Gastrocnemius medialis (tissue), 4 donors: ENCODE data around the gene RO60. TPM values are rescaled to one million over a fixed set of nuclear protein-coding genes. Genes with fewer than 3 reads are reported as not detected.

Experiments used
- ATAC-seq, 2 donors: fragments of 150-250 bp; one replicate each; pipeline ENCODE4 v1.9.1; 2016
- DNase-seq, 2 donors: peaks; one replicate each; pipeline ENCODE4 v3.0.0-alpha.2; 2019
- H3K27ac ChIP-seq, 4 donors: fragments of 200-600 bp; sonication (generic); 1 replicate in 1 of 4; 2 replicates in 3 of 4; pipeline ENCODE4 v1.5.1; 2016 to 2018; ENCODE audit warnings: mild to moderate bottlenecking in 2 of 4, moderate library complexity in 1 of 4
- H3K27me3 ChIP-seq, 3 donors: fragments of 200-600 bp; sonication (generic) in 2 of 3; 1 replicate in 1 of 3; 2 replicates in 2 of 3; pipeline versions ENCODE4 v1.5.1 to v1.6.0; 2016 to 2019; ENCODE audit warnings: mild to moderate bottlenecking in 1 of 3, moderate library complexity in 1 of 3
- H3K36me3 ChIP-seq, 2 donors: fragments of 200-600 bp; sonication (generic) in 1 of 2; one replicate each; pipeline ENCODE4 v1.5.1; 2017 to 2018
- H3K4me1 ChIP-seq, 2 donors: fragments of 200-600 bp; sonication (generic) in 1 of 2; one replicate each; pipeline ENCODE4 v1.5.1; 2016 to 2017; ENCODE audit warnings: mild to moderate bottlenecking in 2 of 2
- H3K4me3 ChIP-seq, 4 donors: fragments of 200-600 bp; sonication (generic) in 3 of 4; 1 replicate in 1 of 4; 2 replicates in 3 of 4; pipeline ENCODE4 v1.5.1; 2016 to 2019; ENCODE audit warnings: mild to moderate bottlenecking in 2 of 4
- H3K9me3 ChIP-seq, 3 donors: fragments of 200-600 bp; sonication (generic) in 2 of 3; 1 replicate in 1 of 3; 2 replicates in 2 of 3; pipeline ENCODE4 v1.5.1; 2016 to 2019
- POLR2A ChIP-seq, 2 donors: fragments of 450-650 bp; IDR thresholded peaks; one replicate each; pipeline ENCODE4 v1.6.1; 2017; ENCODE audit warnings: antibody characterized with exemption in 2 of 2, mild to moderate bottlenecking in 2 of 2, moderate library complexity in 2 of 2
- in situ Hi-C, 4 donors: fragments of 200-750 bp; cut with MboI; loops; one replicate each; pipeline versions ENCODE4 v1.15.0 to v1.8.0; 2017; ENCODE audit warnings: low sequenced_read_pairs in 4 of 4
- intact Hi-C: fragments of 100-400 bp; cut with DNase I; formaldehyde crosslinking; loops from one replicate; pipeline ENCODE4 v1.15.1; 2023; ENCODE audit warnings: low total_unique reads
- total RNA-seq, 4 donors: library from RNA; depleted of rRNA; stranded (reverse); fragments of >200 nt; gene quantifications; one replicate each; pipeline versions ENCODE4 v1.1.0 to v1.2.3, GENCODE V29; 2016
- TF ChIP-seq, protein P1 (sequence below), 5 experiments: fragments of 450-650 bp in 3 of 5; fragments of 200-600 bp in 2 of 5; sonication (generic) in 2 of 5; IDR thresholded peaks in 4 of 5; conservative IDR thresholded peaks in 1 of 5; 1 replicate in 4 of 5; 2 replicates in 1 of 5; pipeline ENCODE4 v1.5.1; 2016 to 2019; ENCODE audit warnings: antibody characterized with exemption in 5 of 5, mild to moderate bottlenecking in 3 of 5, moderate library complexity in 3 of 5

The RO60 gene
- total RNA-seq, 4 donors from 2014 or later = 56.1 to 74.0 (median 58.2) TPM

DNA sequence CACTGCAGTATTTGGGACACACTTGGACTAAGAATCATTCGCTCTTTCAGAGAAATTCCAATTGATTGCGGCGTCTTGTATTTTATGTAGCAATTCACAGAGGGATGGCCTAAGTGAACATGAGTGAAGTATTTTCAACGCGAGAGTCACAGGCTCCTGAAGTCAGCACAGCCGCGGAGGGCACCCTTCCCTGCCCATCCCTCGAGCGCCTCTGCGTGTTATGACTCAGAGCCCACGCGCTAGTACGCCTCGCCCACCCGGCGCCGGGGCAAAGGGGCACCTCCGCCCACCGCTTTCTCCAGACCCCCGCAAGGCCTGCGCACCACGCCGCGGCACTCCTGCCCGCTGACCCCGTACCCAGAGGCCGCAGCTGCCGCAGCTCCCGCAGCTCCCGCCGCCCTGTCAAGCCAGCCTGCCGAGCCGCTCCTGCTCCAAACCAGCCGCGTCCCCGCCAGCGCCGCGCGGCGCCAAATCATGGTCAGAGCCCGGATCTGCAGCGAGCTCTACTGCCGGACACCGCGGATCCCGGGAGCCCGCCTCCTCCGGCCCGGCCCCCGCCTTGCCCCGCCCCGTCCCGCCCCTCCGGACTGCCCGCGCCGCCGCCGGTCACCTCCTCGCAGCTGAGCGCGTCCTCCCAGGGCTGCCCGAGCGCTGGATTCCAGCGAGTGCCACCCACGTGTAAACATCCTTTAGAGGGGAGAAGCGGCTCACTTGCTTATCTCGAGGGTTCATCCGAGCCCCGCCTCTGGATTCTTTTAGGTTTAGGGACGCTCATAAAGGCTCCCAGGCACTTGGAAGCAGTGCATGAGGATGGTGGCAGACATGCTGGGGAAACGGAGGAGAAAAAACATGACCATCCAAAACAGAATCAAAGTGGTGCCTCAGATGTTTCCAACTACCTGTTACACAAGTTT lies 45.8 kb downstream of the RO60 start, which contains the start of gene GLRX2:
TSS of gene GLRX2 (minus strand) at position 508 of the 914 bp plus-strand sequence. CDS start at position 476, 32 bp downstream.
- ATAC-seq (peak; percentile 90 to 92), DNase-seq (peak; percentile 82 to 88)
- in situ Hi-C loops = loop anchor here in 2 of 4 donors (25.0 kb wide), 1 partner anchor 293 kb away; the partner anchor contains the start of gene RGS2 (in 2 of the 2)
- Histone ChIP-seq H3K4me3 (peak within 1 kb of the TSS; percentile 60 to 81 (median 70)), H3K27ac (peak within 1 kb of the TSS; percentile 89 to 97 (median 95)), H3K27me3 (no peaks in the 10 kb centered on the region), H3K9me3 (no peaks in the 10 kb centered on the region), H3K36me3 (peaks cover 0 to 6% of the 10 kb centered on the region in 2 donors), H3K4me1 (peaks cover 15 to 30% of the 10 kb centered on the region in 2 donors)
- intact Hi-C loops = loop anchor here (1.0 to 5.0 kb wide), 3 partner anchors 16 to 298 kb away; partner anchors contain the start of genes RGS2, RO60 and UCHL5
- TF ChIP-seq POLR2A (IDR thresholded peaks at IDR 0.05) = peak; percentile 90 to 93
- TF ChIP-seq, protein P1, sequence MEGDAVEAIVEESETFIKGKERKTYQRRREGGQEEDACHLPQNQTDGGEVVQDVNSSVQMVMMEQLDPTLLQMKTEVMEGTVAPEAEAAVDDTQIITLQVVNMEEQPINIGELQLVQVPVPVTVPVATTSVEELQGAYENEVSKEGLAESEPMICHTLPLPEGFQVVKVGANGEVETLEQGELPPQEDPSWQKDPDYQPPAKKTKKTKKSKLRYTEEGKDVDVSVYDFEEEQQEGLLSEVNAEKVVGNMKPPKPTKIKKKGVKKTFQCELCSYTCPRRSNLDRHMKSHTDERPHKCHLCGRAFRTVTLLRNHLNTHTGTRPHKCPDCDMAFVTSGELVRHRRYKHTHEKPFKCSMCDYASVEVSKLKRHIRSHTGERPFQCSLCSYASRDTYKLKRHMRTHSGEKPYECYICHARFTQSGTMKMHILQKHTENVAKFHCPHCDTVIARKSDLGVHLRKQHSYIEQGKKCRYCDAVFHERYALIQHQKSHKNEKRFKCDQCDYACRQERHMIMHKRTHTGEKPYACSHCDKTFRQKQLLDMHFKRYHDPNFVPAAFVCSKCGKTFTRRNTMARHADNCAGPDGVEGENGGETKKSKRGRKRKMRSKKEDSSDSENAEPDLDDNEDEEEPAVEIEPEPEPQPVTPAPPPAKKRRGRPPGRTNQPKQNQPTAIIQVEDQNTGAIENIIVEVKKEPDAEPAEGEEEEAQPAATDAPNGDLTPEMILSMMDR (IDR thresholded peaks at IDR 0.05 in 4 of 5, conservative IDR thresholded peaks at IDR 0.05 in 1 of 5) = peak in 2 of 5 experiments; percentile 5 to 20

DNA sequence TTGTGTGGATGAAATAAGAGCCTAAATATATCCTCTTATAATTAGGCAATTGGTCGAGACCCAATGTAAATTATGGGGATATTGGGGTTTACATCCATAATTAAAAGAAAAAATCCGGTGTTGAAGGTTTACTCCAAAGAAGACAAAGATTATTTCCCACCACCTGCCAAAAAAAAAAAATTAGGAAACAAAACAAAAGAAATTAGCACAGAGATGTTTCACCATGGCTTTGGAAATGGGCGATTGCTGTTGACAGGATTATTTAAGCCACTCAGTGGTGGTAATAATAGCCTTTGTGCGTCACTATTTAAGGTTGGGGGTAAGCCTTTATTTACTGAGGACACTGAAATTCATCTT lies 46.4 kb downstream of the RO60 start:
- no peaks in the 10 kb centered on the region for H3K36me3 ChIP-seq
- intact Hi-C loops = loop anchor here (1.0 to 5.0 kb wide), 3 partner anchors 16 to 298 kb away; partner anchors contain the start of genes RGS2, RO60 and UCHL5
- TF ChIP-seq, protein P1 (IDR thresholded peaks at IDR 0.05 in 4 of 5, conservative IDR thresholded peaks at IDR 0.05 in 1 of 5) = no peak
- TF ChIP-seq POLR2A (IDR thresholded peaks at IDR 0.05) = no peak

DNA sequence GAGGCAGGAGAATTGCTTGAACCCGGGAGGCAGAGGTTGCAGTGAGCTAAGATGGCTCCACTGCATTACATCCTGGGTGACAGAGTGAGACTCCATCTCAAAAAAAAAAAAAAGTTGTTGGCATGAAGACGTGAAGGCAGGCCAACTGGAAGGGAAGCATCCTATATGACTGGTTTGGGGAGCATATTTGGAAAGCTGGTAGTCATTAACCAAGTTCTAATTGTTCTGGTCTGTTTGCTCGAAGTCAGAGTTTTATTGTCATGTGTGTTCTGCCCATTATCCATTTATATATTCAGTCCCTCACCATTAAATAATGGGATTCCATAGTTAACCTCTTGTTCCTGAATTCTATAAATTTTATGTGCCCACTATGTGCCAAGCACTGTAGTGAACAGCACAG lies 49.1 kb downstream of the RO60 start:
- Histone ChIP-seq H3K27me3 (no peaks in the 10 kb centered on the region), H3K36me3 (no peaks in the 10 kb centered on the region), H3K27ac (no peak overlapping the region), H3K4me1 (peaks cover 17 to 21% of the 10 kb centered on the region in 2 donors), H3K4me3 (no peak overlapping the region), H3K9me3 (no peaks in the 10 kb centered on the region)
- DNase-seq (no peak), ATAC-seq (no peak)
- TF ChIP-seq, protein P1 (IDR thresholded peaks at IDR 0.05 in 4 of 5, conservative IDR thresholded peaks at IDR 0.05 in 1 of 5) = no peak
- TF ChIP-seq POLR2A (IDR thresholded peaks at IDR 0.05) = no peak
- intact Hi-C loops (loop anchor here (5.0 kb wide), 1 partner anchor 301 kb away; the partner anchor contains the start of gene RGS2), in situ Hi-C loops (loop anchor here in 2 of 4 donors (25.0 kb wide), 1 partner anchor 296 kb away; the partner anchor contains the start of gene RGS2 (in 2 of the 2))

More for the DNA sequence above, 46.4 kb downstream of the RO60 start:
- in situ Hi-C loops = loop anchor here in 2 of 4 donors (25.0 kb wide), 1 partner anchor 293 kb away; the partner anchor contains the start of gene RGS2 (in 2 of the 2)
- Histone ChIP-seq H3K9me3 (no peaks in the 10 kb centered on the region), H3K27ac (peak overlapping the region; percentile 89 to 97 (median 95)), H3K4me1 (peaks cover 15 to 30% of the 10 kb centered on the region in 2 donors), H3K4me3 (peak overlapping the region; percentile 60 to 81 (median 70)), H3K27me3 (no peaks in the 10 kb centered on the region)
- ATAC-seq = no peak
- no peak for DNase-seq

Other genes with a start within 250 kb of the RO60 start
- 10 to 100 TPM; 26.0 to 40.6 (median 30.7) TPM for gene UCHL5, start 252 bp upstream of the RO60 start, total RNA-seq
- 10 to 100 TPM; 11.9 to 42.8 (median 20.7) TPM for gene GLRX2, start 45.8 kb downstream of the RO60 start, total RNA-seq
- gene CDC73, start 62.4 kb downstream of the RO60 start, total RNA-seq = 10 to 100 TPM; 12.3 to 23.7 (median 17.4) TPM
- under 1 TPM in 1 of 4 donors, not detected in 3; 0.11 TPM for gene B3GALT2, start 127.0 kb downstream of the RO60 start, total RNA-seq